HAP-1 (cell line): ENCODE data around the gene MS4A3.
"Not testable (repeated sequence)": the region's sequence is repeated elsewhere in the genome, so short reads cannot be mapped to it uniquely, and the experiment has no call there.

Experiments used
- DNase-seq, 2 experiments: peaks; one replicate each; pipeline ENCODE4 v3.0.0-alpha.2; 2016 to 2020; ENCODE audit warnings: low spot score in 2 of 2
- H3K27me3 ChIP-seq: fragments of 250-450 bp; sonication (Bioruptor Pico); 2 replicates; pipeline ENCODE4 v1.5.1; 2020; ENCODE audit warnings: low read depth, mild to moderate bottlenecking, moderate library complexity
- H3K36me3 ChIP-seq: fragments of 250-450 bp; sonication (Bioruptor Pico); replicated peaks from 2 replicates; pipeline ENCODE4 v1.5.1; 2020; ENCODE audit warnings: mild to moderate bottlenecking
- H3K4me1 ChIP-seq: fragments of 250-450 bp; sonication (Bioruptor Pico); 2 replicates; pipeline ENCODE4 v1.5.1; 2020; ENCODE audit warnings: mild to moderate bottlenecking
- H3K4me3 ChIP-seq: fragments of 250-450 bp; sonication (Bioruptor Pico); 2 replicates; pipeline ENCODE4 v1.5.1; 2020; ENCODE audit warnings: mild to moderate bottlenecking, moderate library complexity
- H3K9me3 ChIP-seq: fragments of 250-450 bp; sonication (Bioruptor Pico); 2 replicates; pipeline ENCODE4 v1.5.1; 2020; ENCODE audit warnings: mild to moderate bottlenecking, moderate library complexity
- in situ Hi-C: fragments of 300-500 bp; cut with MboI; formaldehyde crosslinking; loops from 3 replicates; pipeline ENCODE4 v1.14.3; 2020; ENCODE audit warnings: low sequenced_read_pairs, inconsistent platforms, mixed read lengths

MS4A3 gene

GRCh38 chr11:60077216-60077817, 20.9 kb downstream of the MS4A3 start:
- in situ Hi-C loops = no loop called here
- Histone ChIP-seq H3K4me3 (no peak overlapping the region), H3K9me3 (peaks cover 2% of the 10 kb centered on the region; the same call in 1 of the 2 replicates), H3K4me1 (peaks cover 14% of the 10 kb centered on the region), H3K36me3 (no peaks in the 10 kb centered on the region), H3K27me3 (no peaks in the 10 kb centered on the region)
- DNase-seq = no peak

GRCh38 chr11:60077981-60078380, 21.5 kb downstream of the MS4A3 start:
- DNase-seq = no peak
- in situ Hi-C loops = no loop called here
- H3K4me3 ChIP-seq = no peak overlapping the region

DNA sequence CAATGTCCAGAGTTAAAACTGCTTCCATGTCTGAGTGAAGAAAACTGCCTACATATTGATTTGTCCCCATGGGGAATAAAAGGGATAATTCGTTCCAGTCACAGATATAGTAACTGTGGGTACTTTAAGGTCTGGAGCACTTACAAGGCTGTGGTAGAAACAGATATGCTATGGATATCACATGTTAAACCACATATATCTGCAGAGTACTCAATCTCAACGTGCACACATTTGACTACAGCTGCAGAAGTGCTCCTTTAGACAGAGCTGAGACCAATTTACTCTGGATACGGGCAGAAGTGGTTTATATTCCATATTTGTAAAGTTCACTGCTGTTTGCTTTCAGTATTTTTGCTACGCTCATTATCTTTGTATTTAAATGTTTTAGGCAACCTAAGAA, 22.3 kb downstream of the MS4A3 start:
- Histone ChIP-seq H3K9me3 (peaks cover 2% of the 10 kb centered on the region; the same call in 1 of the 2 replicates), H3K4me1 (peaks cover 13% of the 10 kb centered on the region), H3K27me3 (no peaks in the 10 kb centered on the region), H3K36me3 (no peaks in the 10 kb centered on the region), H3K4me3 (no peak overlapping the region)
- no peak for DNase-seq
- in situ Hi-C loops = no loop called here

More at GRCh38 chr11:60077981-60078380, 21.5 kb downstream of the MS4A3 start:
- H3K36me3 ChIP-seq = no peaks in the 10 kb centered on the region
- H3K27me3 ChIP-seq = no peaks in the 10 kb centered on the region
- H3K4me1 ChIP-seq = peaks cover 13% of the 10 kb centered on the region
- peaks cover 2% of the 10 kb centered on the region; the same call in 1 of the 2 replicates for H3K9me3 ChIP-seq

DNA sequence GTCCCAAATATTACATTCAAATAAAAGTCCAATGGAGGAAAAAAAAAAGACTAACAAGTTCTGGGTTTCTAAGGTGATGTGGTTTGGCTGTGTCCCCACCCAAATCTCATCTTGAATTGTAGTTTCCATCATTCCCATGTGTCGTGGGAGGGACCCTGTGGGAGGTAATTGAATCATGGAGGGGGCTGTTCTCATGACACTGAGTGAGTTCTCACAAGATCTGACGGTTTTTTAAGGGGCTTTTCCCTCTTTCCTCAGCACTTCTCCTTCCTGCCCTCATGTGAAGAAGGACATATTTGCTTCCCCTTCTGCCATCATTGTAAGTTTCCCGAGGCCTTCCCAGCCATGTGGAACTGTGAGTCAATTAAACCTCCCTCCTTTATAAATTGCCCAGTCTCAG, 24.1 kb downstream of the MS4A3 start:
- no peak for DNase-seq
- no peaks in the 10 kb centered on the region for H3K27me3 ChIP-seq
- H3K9me3 ChIP-seq = no peaks in the 10 kb centered on the region; the same call in 1 of the 2 replicates
- no peaks in the 10 kb centered on the region for H3K4me1 ChIP-seq
- in situ Hi-C loops = no loop called here
- no peaks in the 10 kb centered on the region for H3K36me3 ChIP-seq
- H3K4me3 ChIP-seq = no peak overlapping the region

GRCh38 chr11:60084631-60085273, 28.3 kb downstream of the MS4A3 start:
- in situ Hi-C loops = no loop called here
- DNase-seq = no peak
- Histone ChIP-seq H3K4me3 (no peak overlapping the region), H3K4me1 (no peaks in the 10 kb centered on the region), H3K9me3 (no peaks in the 10 kb centered on the region), H3K27me3 (no peaks in the 10 kb centered on the region), H3K36me3 (no peaks in the 10 kb centered on the region)

- Histone ChIP-seq H3K4me1 (no peaks in the 10 kb centered on the region), H3K9me3 (no peaks in the 10 kb centered on the region), H3K27me3 (no peaks in the 10 kb centered on the region), H3K4me3 (no peak overlapping the region), H3K36me3 (no peaks in the 10 kb centered on the region)
- in situ Hi-C loops = no loop called here
- DNase-seq = no peak
Observed at GRCh38 chr11:60085909-60086308, 29.4 kb downstream of the MS4A3 start.

DNA sequence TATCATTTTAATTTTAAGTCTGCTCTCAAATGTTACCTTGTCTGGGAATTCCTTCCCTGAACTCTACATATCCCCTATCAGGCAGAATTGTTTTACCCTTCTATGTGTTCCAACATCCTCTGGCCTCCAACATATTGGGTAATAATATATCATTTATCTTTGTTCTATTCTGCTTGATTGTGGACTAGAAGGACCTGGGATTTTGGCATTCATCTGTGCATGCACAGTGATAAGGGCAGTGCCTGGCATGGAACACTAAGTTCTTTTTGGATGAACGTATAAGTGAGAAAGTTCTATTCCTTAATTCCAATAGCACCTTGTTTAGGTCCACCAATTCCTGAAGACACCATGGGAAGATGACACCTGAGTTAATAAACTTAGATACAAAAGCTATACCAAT, 30.8 kb downstream of the MS4A3 start:
- no peaks in the 10 kb centered on the region for H3K27me3 ChIP-seq
- H3K4me3 ChIP-seq = no peak overlapping the region
- no peaks in the 10 kb centered on the region for H3K9me3 ChIP-seq
- no peaks in the 10 kb centered on the region for H3K36me3 ChIP-seq
- DNase-seq = no peak
- no peaks in the 10 kb centered on the region for H3K4me1 ChIP-seq
- in situ Hi-C loops = no loop called here

- no peaks in the 10 kb centered on the region for H3K9me3 ChIP-seq
- no peak for DNase-seq
- H3K4me3 ChIP-seq = no peak within 1 kb of the TSS
- H3K36me3 ChIP-seq = no peaks in the 10 kb centered on the region
- in situ Hi-C loops = no loop called here
- H3K27me3 ChIP-seq = no peaks in the 10 kb centered on the region
- H3K4me1 ChIP-seq = no peaks in the 10 kb centered on the region
Observed at GRCh38 chr11:60088364-60088763, 31.9 kb downstream of the MS4A3 start, which contains the start of gene MS4A2. MS4A2 (plus strand) TSS chr11:60088664; CDS start chr11:60088766, 102 bp downstream.

DNA sequence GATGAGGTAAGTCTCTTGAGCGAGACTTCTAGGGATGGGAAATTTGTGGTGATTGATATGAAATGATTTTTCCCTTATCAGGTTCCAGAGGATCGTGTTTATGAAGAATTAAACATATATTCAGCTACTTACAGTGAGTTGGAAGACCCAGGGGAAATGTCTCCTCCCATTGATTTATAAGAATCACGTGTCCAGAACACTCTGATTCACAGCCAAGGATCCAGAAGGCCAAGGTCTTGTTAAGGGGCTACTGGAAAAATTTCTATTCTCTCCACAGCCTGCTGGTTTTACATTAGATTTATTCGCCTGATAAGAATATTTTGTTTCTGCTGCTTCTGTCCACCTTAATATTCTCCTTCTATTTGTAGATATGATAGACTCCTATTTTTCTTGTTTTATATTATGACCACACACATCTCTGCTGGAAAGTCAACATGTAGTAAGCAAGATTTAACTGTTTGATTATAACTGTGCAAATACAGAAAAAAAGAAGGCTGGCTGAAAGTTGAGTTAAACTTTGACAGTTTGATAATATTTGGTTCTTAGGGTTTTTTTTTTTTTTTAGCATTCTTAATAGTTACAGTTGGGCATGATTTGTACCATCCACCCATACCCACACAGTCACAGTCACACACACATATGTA, 39.1 kb downstream of the MS4A3 start:
- in situ Hi-C loops = no loop called here
- no peaks in the 10 kb centered on the region for H3K27me3 ChIP-seq
- no peak for DNase-seq
- H3K4me1 ChIP-seq = no peaks in the 10 kb centered on the region
- H3K36me3 ChIP-seq = no peaks in the 10 kb centered on the region; the same call in none of the 2 replicates
- no peak overlapping the region for H3K4me3 ChIP-seq
- no peaks in the 10 kb centered on the region for H3K9me3 ChIP-seq

DNA sequence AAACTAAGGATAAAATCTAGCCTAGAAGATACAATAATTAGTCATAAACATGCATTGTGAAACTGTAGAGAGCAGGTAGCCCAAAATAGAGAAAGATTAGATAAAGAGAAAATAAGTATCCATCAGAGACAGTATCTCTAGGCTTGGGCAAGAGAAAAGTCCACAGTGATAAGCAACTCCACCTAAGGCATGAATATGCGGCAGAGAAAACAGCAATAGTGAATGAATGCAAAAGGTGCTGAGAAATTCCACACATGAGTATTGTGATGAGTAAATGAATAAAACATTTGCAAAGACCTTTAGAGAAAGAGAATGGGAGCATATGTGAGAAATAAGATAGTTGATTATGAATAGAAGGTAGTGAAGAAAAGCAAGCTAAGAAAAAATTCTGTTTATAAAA, 40.7 kb downstream of the MS4A3 start:
- no peak for DNase-seq
- Histone ChIP-seq H3K27me3 (no peaks in the 10 kb centered on the region), H3K4me1 (no peaks in the 10 kb centered on the region), H3K9me3 (no peaks in the 10 kb centered on the region), H3K36me3 (no peaks in the 10 kb centered on the region; the same call in none of the 2 replicates), H3K4me3 (no peak overlapping the region)
- in situ Hi-C loops = no loop called here

DNA sequence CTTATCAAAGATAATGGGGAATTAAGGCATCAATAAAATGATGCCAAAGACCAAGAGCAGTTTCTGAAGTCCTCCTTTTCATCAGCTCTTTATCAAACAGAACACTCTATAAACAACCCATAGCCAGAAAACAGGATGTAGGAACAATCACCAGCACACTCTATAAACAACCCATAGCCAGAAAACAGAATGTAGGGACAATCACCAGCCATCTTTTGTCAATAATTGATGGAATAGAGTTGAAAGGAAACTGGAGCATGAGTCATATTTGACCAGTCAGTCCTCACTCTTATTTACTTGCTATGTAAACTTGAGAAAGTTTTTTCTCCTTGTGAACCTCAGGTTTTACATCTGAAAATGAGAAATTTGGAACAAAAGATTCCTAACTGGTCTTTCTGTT, 42.0 kb downstream of the MS4A3 start:
- H3K4me3 ChIP-seq = no peak overlapping the region
- in situ Hi-C loops = no loop called here
- H3K36me3 ChIP-seq = no peaks in the 10 kb centered on the region; the same call in none of the 2 replicates
- no peak for DNase-seq
- H3K9me3 ChIP-seq = no peaks in the 10 kb centered on the region
- no peaks in the 10 kb centered on the region for H3K27me3 ChIP-seq
- peaks cover 2% of the 10 kb centered on the region; the same call in 1 of the 2 replicates for H3K4me1 ChIP-seq

DNA sequence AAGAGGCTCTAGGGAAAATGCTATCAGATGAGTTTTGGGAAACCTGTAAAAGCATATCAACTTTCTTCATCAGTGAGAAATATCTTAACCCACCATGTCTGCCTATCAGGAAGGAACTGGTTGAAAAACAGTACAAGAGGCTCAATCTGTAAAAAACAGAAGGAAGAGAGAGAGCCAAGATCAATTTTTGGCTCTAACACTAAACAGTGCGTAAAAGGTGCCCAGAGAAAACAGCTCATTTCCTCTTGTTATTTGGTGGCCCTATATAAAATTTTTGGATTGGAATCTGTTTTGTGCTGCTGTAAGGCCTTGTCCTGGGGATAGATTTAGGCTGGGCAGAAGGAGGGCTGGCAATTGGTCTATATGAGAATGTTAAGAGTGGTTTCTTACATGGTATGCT, 44.1 kb downstream of the MS4A3 start:
- Histone ChIP-seq H3K27me3 (no peaks in the 10 kb centered on the region), H3K36me3 (no peaks in the 10 kb centered on the region; the same call in 1 of the 2 replicates), H3K4me1 (peaks cover 15% of the 10 kb centered on the region), H3K4me3 (no peak overlapping the region), H3K9me3 (no peaks in the 10 kb centered on the region)
- DNase-seq = no peak
- in situ Hi-C loops = loop anchor here (25.0 kb wide), 2 partner anchors 538 to 812 kb away; partner anchors contain the start of genes PRPF19, TMEM109 and TMEM132A

- H3K27me3 ChIP-seq, H3K9me3 ChIP-seq, DNase-seq, H3K36me3 ChIP-seq, H3K4me3 ChIP-seq: not testable (repeated sequence)
- H3K4me1 ChIP-seq = peaks cover 15% of the 10 kb centered on the region
- in situ Hi-C loops = loop anchor here (25.0 kb wide), 2 partner anchors 539 to 811 kb away; partner anchors contain the start of genes PRPF19, TMEM109 and TMEM132A
Observed at GRCh38 chr11:60101368-60101767, 44.9 kb downstream of the MS4A3 start.
